Measurements from ENCODE around the gene ALG8.
"Not testable (repeated sequence)": the region's sequence is repeated elsewhere in the genome, so short reads cannot be mapped to it uniquely, and the experiment has no call there.

The ALG8 gene

GRCh38 chr11:78109081-78110015 lies 30.1 kb downstream of the ALG8 start:
- no peak for DNase-seq (ENCODE audit: extremely low spot score, insufficient read length, low read depth)
- FAIRE-seq: no peak

- FAIRE-seq: no peak
- no peak for DNase-seq (ENCODE audit: extremely low spot score, insufficient read length, low read depth)
Observed at GRCh38 chr11:78100676-78101472, 38.6 kb downstream of the ALG8 start.

DNA sequence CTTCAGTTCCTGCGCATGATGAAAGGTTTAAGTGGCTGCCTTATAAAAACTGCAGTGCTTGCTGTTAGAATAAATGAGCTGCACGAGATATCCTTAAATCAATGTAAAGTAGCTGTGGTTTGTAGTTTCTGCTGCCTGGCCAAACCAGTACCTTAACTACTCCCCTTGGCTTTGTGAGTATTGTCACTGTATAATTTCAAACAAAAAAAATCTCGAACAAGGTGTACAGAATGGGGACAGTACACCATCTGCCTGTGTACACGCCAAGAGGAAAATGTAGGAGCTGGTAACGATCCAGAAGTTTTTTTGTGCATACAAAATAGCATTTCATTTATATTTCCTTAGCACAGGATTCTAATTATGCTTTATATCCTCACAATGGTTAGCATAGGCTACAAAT lies 39.2 kb downstream of the ALG8 start:
- no peak for DNase-seq (ENCODE audit: extremely low spot score, insufficient read length, low read depth)
- FAIRE-seq: no peak

GRCh38 chr11:78099666-78100065 lies 39.8 kb downstream of the ALG8 start:
- no peak for FAIRE-seq
- DNase-seq (ENCODE audit: extremely low spot score, insufficient read length, low read depth): no peak

DNA sequence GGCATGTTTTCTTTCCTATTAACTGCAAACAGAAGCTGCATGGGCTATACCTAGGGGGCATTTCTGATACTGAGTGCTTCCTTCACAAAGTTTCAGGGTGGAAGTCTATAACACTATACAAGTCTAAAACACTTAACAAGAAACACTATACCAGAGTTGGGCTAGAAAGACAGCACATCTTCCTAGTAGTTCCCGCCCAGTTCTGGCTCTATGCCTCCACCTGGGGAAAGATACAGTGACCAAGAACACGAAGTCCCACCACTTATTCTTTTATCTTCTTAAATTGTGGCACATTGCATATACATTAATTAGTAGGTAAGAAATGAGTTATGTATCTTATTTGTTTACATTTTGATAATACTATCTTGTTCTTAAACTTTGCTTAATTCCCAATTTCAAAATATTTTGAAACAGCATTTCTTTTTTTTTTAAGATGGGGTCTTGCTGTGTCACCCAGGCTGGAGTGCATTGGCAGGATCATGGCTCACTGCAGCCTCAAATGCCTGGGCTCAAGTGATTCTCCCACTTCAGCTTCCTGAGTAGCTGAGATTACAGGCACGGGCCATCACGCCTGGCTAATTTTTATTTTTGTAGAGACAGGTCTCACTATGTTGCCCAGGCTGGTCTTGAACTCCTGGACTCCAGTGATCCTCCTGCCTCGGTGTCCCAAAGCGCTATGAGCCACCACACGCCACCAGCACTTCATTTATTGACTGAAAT lies 41.6 kb downstream of the ALG8 start:
- FAIRE-seq (no peak), DNase-seq (ENCODE audit: extremely low spot score, insufficient read length, low read depth) (no peak)

GRCh38 chr11:78094250-78094649 lies 45.2 kb downstream of the ALG8 start:
- FAIRE-seq: no peak
- no peak for DNase-seq (ENCODE audit: extremely low spot score, insufficient read length, low read depth)

GRCh38 chr11:78086521-78087074 lies 52.8 kb downstream of the ALG8 start:
- not testable (repeated sequence) for DNase-seq (ENCODE audit: extremely low spot score, insufficient read length, low read depth); FAIRE-seq

DNA sequence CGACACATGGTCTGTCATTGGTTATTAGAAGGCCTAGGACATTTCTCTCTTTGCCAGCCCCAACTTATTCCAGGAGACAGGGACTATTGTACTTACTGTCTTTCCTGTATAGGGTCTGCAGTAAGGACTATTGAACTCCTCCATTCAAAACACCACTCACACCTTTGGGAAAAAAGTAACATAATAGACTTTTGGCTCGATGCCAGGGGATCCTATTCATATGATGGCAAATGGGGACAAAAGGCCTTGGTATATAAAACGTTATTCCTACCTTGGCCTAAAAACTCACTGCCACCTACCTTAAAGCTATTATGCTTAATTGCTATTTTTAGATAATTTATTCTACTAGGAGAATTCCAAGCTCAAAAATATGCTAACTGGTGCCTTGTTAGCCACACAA lies 53.5 kb downstream of the ALG8 start:
- FAIRE-seq: no peak

GRCh38 chr11:78084506-78084905 lies 54.9 kb downstream of the ALG8 start:
- FAIRE-seq; DNase-seq (ENCODE audit: extremely low spot score, insufficient read length, low read depth): not testable (repeated sequence)

More for the DNA sequence above, 53.5 kb downstream of the ALG8 start:
- no peak for DNase-seq (ENCODE audit: extremely low spot score, insufficient read length, low read depth)

DNA sequence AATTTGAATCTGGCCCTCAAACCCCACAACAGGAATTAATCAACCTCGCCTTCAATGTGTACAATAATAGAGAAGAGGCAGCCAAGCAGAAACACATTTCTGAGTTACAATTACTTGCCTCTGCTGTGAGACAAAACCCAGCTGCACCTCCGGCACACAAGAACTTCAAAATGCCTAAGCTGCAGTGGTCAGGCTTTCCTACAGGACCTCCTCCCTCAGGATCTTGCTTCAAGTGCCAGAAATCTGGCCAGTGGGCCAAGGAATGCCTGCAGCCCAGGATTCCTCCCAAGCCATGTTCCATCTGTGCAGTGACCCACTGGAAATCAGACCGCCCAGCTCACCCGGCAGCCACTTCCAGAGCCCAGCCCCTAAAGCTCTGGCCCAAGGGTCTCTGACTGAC lies 56.4 kb downstream of the ALG8 start:
- FAIRE-seq (no peak), DNase-seq (ENCODE audit: extremely low spot score, insufficient read length, low read depth) (no peak)

DNA sequence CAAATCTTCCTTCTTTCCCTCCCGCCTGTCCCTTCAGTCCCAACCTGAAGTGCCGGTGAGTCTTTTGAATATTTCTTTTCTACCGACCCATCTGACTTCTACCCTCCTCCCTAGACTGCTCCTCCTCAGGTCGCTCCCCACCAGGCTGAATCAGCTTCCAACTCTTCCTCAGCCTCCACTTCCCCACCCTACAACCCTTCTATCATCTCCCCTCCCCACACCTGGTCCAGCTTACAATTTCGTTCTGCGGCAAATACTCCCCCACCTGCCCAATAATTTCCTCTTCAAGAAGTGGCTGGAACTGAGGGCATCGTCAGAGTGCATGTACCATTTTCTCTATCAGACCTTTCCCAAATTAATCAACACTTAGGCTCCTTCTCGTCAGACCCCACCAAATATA lies 57.3 kb downstream of the ALG8 start:
- FAIRE-seq: no peak
- DNase-seq (ENCODE audit: extremely low spot score, insufficient read length, low read depth): no peak

GRCh38 chr11:78081583-78081982 lies 57.8 kb downstream of the ALG8 start:
- FAIRE-seq (no peak), DNase-seq (ENCODE audit: extremely low spot score, insufficient read length, low read depth) (no peak)

GRCh38 chr11:78080818-78081495 lies 58.5 kb downstream of the ALG8 start:
- FAIRE-seq (no peak), DNase-seq (ENCODE audit: extremely low spot score, insufficient read length, low read depth) (no peak)

DNA sequence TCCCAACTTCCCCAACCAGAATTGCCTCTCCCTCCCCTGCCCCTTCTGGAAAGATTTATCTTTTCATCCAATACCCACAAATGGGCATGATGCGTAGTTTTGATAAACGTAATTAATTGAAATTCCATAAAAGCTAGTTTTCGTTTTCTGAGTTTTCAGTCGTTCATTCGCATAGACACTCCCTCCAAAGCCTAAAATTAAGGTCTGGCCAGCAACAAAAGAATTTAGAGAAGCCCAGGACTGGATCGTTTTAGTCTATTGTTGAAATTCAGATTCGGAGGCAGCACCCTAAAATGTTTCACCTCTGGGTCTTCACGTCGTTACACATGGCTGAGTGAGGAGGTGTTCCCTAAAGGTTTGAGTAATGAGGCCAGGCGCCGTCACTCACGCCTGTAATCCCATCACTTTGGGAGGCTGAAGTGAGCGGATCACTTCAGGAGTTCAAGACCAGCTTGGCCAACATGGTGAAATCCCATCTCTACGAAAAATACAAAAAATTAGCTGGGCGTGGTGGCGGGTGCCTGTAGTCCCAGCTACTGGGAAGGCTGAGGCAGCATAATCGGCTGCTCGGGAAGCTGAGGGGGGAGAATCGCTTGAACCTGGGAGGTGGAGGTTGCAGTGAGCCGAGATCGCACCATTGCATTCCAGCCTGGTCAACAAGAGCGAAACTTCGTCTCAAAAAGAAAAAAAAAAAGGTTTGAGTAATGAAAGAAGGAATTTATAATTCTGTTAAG lies 59.2 kb downstream of the ALG8 start:
- no peak for DNase-seq (ENCODE audit: extremely low spot score, insufficient read length, low read depth)
- no peak for FAIRE-seq

GRCh38 chr11:78079232-78080083 lies 60.0 kb downstream of the ALG8 start, which contains the start of gene NDUFC2:
NDUFC2 (minus strand) TSS chr11:78079862; CDS start chr11:78079744, 118 bp downstream.
- DNase-seq (ENCODE audit: extremely low spot score, insufficient read length, low read depth): peak; percentile 79
- FAIRE-seq: peak; percentile 35

DNA sequence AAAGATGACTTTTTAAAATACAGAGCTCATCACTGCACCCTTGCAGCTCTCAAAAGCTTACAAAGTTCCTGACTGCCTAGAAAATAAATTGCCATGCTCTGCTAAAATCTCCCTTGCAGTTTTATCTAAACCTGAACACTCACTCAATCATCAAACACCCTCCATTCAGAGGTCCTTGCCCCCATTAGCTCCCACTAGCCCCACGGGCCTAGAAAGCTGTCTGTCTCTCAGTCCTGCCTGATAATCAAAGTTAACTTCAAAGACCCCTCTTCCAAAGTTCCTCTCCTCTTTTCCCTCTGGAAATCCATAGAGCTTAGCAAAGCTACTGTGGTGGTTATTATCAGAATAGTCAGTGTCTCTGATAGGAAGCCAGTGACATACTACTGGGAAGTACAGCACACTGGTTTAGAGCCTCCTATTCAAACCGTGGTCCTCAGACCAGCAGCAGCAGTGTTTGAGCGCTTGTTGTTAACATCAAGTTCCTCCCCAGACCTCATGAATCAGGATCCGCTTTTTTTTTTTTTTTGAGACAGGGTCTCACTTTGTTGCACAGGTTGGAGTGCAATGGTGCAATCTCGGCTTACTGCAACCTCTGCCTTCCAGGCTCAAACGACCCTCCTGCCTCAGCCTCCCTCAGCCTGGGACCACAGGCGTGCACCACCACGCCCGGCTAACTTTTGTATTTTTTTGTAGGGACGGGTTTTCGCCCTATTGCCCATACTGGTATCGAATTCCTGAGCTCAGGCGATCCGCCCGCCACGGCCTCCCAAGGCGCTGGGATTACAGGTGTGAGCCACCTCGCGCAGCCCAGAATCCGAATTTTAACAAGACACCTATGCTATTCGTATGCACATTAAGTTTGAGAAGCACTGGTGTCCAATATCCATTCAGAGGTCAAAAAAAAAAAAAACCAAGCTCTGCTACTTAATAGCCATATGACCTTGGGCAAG lies 60.9 kb downstream of the ALG8 start:
- FAIRE-seq (no peak), DNase-seq (ENCODE audit: extremely low spot score, insufficient read length, low read depth) (no peak)

DNA sequence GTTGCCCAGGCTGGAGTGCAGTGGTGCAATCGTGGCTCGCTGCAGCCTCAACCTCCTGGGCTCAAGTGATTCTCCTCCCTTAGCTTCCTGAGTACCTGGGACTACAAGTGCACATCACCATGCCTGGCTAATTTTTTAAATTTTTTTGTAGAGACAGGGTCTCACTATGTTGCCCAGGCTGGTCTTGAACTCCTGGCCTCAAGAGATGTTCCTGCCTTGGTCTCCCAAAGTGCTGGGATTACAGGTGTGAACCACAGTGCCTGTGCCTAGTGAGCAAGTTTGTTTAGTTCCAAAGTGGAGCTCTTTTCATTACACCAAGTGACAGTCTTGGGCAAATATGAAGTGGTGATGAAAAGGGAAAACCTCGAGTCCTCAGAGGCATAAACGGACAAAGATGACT lies 61.8 kb downstream of the ALG8 start:
- DNase-seq (ENCODE audit: extremely low spot score, insufficient read length, low read depth); FAIRE-seq: not testable (repeated sequence)
